H1 (cell line): ENCODE results near the gene TELO2. TPM values are rescaled to one million over a fixed set of nuclear protein-coding genes. Genes with fewer than 3 reads are reported as not detected.

Experiments
- CTCF ChIA-PET: fragments of 300-600 bp; sonication (Branson Sonifier 250); formaldehyde crosslinking; loops from one replicate; lab custom pipeline; 2021; ENCODE audit not compliant: partially characterized antibody; lab: Charles Lee
- POLR2A ChIA-PET: fragments of 300-600 bp; sonication (Branson Sonifier 250); formaldehyde crosslinking; loops from one replicate; lab custom pipeline; 2021; ENCODE audit warnings: inconsistent platforms; ENCODE audit not compliant: partially characterized antibody; lab: Charles Lee
- DNase-seq, 2 experiments: peaks; one replicate each; pipeline versions ENCODE4 v3.0.0 to v3.0.0-alpha.2; 2010 to 2022; ENCODE audit warnings: low spot score in 2 of 2, low read depth in 1 of 2, mixed read lengths in 1 of 2
- FAIRE-seq: peaks from 2 replicates; lab custom pipeline; 2011; peaks lifted over from hg19 to GRCh38; lab: Jason Lieb, UNC
- H2AFZ ChIP-seq: 2 replicates; pipeline ENCODE4 v1.8.1; 2012; ENCODE audit warnings: low read length, inconsistent platforms
- H2AK5ac ChIP-seq: 2 replicates; pipeline ENCODE4 v1.6.1; 2013; ENCODE audit warnings: low read depth, low read length
- H2BK120ac ChIP-seq: replicated peaks from 2 replicates; pipeline ENCODE3; 2013; ENCODE audit warnings: low read depth, low read length, inconsistent platforms
- H2BK12ac ChIP-seq: 2 replicates; pipeline ENCODE4 v1.6.1; 2013; ENCODE audit warnings: low read depth, low read length
- H2BK15ac ChIP-seq: 2 replicates; pipeline ENCODE4 v1.6.1; 2013; ENCODE audit warnings: low read length
- H2BK20ac ChIP-seq: 2 replicates; pipeline ENCODE4 v1.6.1; 2013; ENCODE audit warnings: low read length
- H2BK5ac ChIP-seq: 2 replicates; pipeline ENCODE4 v1.6.1; 2013; ENCODE audit warnings: low read depth, low read length
- H3K14ac ChIP-seq: 2 replicates; pipeline ENCODE4 v1.6.1; 2013; ENCODE audit warnings: inconsistent platforms; ENCODE audit not compliant: insufficient read length
- H3K18ac ChIP-seq: 2 replicates; pipeline ENCODE4 v1.6.1; 2013; ENCODE audit warnings: low read length; ENCODE audit errors: extremely low read depth
- H3K23ac ChIP-seq: 2 replicates; pipeline ENCODE4 v1.6.1; 2013; ENCODE audit warnings: inconsistent platforms; ENCODE audit not compliant: insufficient read length
- H3K23me2 ChIP-seq: 2 replicates; pipeline ENCODE4 v1.6.1; 2013; ENCODE audit warnings: low read depth, low read length
- H3K27ac ChIP-seq: 2 replicates; pipeline ENCODE4 v1.6.1; 2011; ENCODE audit warnings: low read depth, low read length, inconsistent platforms
- H3K27me3 ChIP-seq, 4 experiments: replicated peaks in 1 of 4; 1 replicate in 1 of 4; 2 replicates in 3 of 4; pipeline versions ENCODE4 v1.6.1 to v1.8.1; 2011 to 2013; ENCODE audit warnings: low read length in 3 of 4, mild to moderate bottlenecking in 3 of 4, inconsistent platforms in 2 of 4, mixed read lengths in 2 of 4, moderate library complexity in 1 of 4; ENCODE audit not compliant: control insufficient read depth in 3 of 4, insufficient read depth in 3 of 4; ENCODE audit errors: extremely low read depth in 1 of 4
- H3K36me3 ChIP-seq, 4 experiments: 2 replicates each; pipeline versions ENCODE4 v1.6.1 to v1.8.1; 2011 to 2013; ENCODE audit warnings: mild to moderate bottlenecking in 4 of 4, low read length in 3 of 4, moderate library complexity in 2 of 4, control low read depth in 1 of 4, inconsistent platforms in 1 of 4; ENCODE audit not compliant: insufficient read depth in 4 of 4, control insufficient read depth in 2 of 4
- H3K4ac ChIP-seq: replicated peaks from 2 replicates; pipeline ENCODE3; 2013; ENCODE audit warnings: low read length, low read depth, mixed read lengths, inconsistent platforms; ENCODE audit not compliant: insufficient read length
- H3K4me1 ChIP-seq, 4 experiments: replicated peaks in 1 of 4; 1 replicate in 1 of 4; 2 replicates in 3 of 4; pipeline versions ENCODE4 v1.6.1 to v1.8.1; 2011 to 2013; ENCODE audit warnings: low read length in 3 of 4, inconsistent platforms in 2 of 4, mixed read lengths in 1 of 4; ENCODE audit not compliant: insufficient read depth in 4 of 4, control insufficient read depth in 3 of 4
- H3K4me2 ChIP-seq, 2 experiments: 2 replicates each; pipeline versions ENCODE4 v1.6.1 to v1.8.1; 2011 to 2013; ENCODE audit warnings: low read depth in 2 of 2, low read length in 2 of 2, control low read depth in 1 of 2, inconsistent platforms in 1 of 2, mild to moderate bottlenecking in 1 of 2; ENCODE audit not compliant: insufficient read depth in 1 of 2
- H3K4me3 ChIP-seq, 4 experiments: fragments of 200-600, 300-600 bp in 1 of 4; sonication (generic), shearing (Covaris generic), sonication (Bioruptor Twin) in 1 of 4; 2 replicates each; pipeline versions ENCODE4 v1.5.1 to v1.8.1; 2011 to 2016; ENCODE audit warnings: low read length in 4 of 4, low read depth in 3 of 4, control low read depth in 2 of 4, inconsistent platforms in 2 of 4, mild to moderate bottlenecking in 2 of 4, mixed read lengths in 1 of 4, moderate library complexity in 1 of 4; ENCODE audit not compliant: insufficient read depth in 2 of 4; ENCODE audit errors: extremely low read depth in 1 of 4
- H3K56ac ChIP-seq: replicated peaks from 2 replicates; pipeline ENCODE3; 2013; ENCODE audit warnings: low read depth, mild to moderate bottlenecking, mixed read lengths, low read length, inconsistent platforms; ENCODE audit not compliant: insufficient read length
- H3K79me1 ChIP-seq: 2 replicates; pipeline ENCODE4 v1.6.1; 2013; ENCODE audit warnings: low read depth, low read length, control low read depth
- H3K79me2 ChIP-seq, 2 experiments: 2 replicates each; pipeline versions ENCODE4 v1.6.1 to v1.8.1; 2012 to 2013; ENCODE audit warnings: low read length in 2 of 2, mild to moderate bottlenecking in 2 of 2, inconsistent platforms in 1 of 2; ENCODE audit not compliant: insufficient read depth in 2 of 2, control insufficient read depth in 1 of 2
- H3K9ac ChIP-seq, 4 experiments: replicated peaks in 1 of 4; 1 replicate in 1 of 4; 2 replicates in 3 of 4; pipeline versions ENCODE4 v1.6.1 to v1.8.1; 2011 to 2013; ENCODE audit warnings: low read depth in 3 of 4, low read length in 3 of 4, control low read depth in 2 of 4, mild to moderate bottlenecking in 2 of 4, moderate library complexity in 2 of 4, inconsistent platforms in 1 of 4; ENCODE audit errors: extremely low read depth in 1 of 4
- H3K9me3 ChIP-seq, 2 experiments: 2 replicates each; pipeline versions ENCODE4 v1.6.1 to v1.8.1; 2012 to 2013; ENCODE audit warnings: mild to moderate bottlenecking in 2 of 2, moderate library complexity in 2 of 2, control low read depth in 1 of 2, inconsistent platforms in 1 of 2, low read depth in 1 of 2, low read length in 1 of 2, mixed read lengths in 1 of 2; ENCODE audit not compliant: insufficient read depth in 2 of 2
- H4K20me1 ChIP-seq, 2 experiments: replicated peaks in 1 of 2; 2 replicates each; pipeline versions ENCODE3 to v1.8.1; 2011 to 2013; ENCODE audit warnings: inconsistent platforms in 2 of 2, low read length in 2 of 2, mild to moderate bottlenecking in 1 of 2; ENCODE audit not compliant: insufficient read depth in 2 of 2, control insufficient read depth in 1 of 2
- H4K5ac ChIP-seq: 2 replicates; pipeline ENCODE4 v1.6.1; 2013; ENCODE audit warnings: low read length, low read depth, mixed read lengths, inconsistent platforms; ENCODE audit not compliant: insufficient read length
- H4K8ac ChIP-seq: 2 replicates; pipeline ENCODE4 v1.8.0; 2013; ENCODE audit warnings: mild to moderate bottlenecking, moderate library complexity, low read length, inconsistent platforms; ENCODE audit not compliant: insufficient read depth; ENCODE audit errors: extremely low read depth
- H4K91ac ChIP-seq: replicated peaks from 2 replicates; pipeline ENCODE3; 2013; ENCODE audit warnings: low read length, mixed read lengths, inconsistent platforms; ENCODE audit not compliant: insufficient read length
- BRCA1 ChIP-seq: IDR thresholded peaks from 2 replicates; pipeline ENCODE4 v1.6.1; 2012; ENCODE audit warnings: low read depth, low read length, improper control_type of control experiment
- EGR1 ChIP-seq: IDR thresholded peaks from 2 replicates; pipeline ENCODE4 v1.6.1; 2011; ENCODE audit warnings: low read depth, low read length, borderline replicate concordance
- MAX ChIP-seq: IDR thresholded peaks from 2 replicates; pipeline ENCODE4 v1.6.1; 2012; ENCODE audit warnings: inconsistent platforms
- POLR2AphosphoS5 ChIP-seq: IDR thresholded peaks from 2 replicates; pipeline ENCODE4 v1.6.1; 2011; ENCODE audit warnings: low read depth, low read length
- POU5F1 ChIP-seq: IDR thresholded peaks from 2 replicates; pipeline ENCODE4 v1.6.1; 2011; ENCODE audit warnings: low read depth, mild to moderate bottlenecking, low read length, moderate library complexity
- USF2 ChIP-seq: IDR thresholded peaks from 2 replicates; pipeline ENCODE4 v1.6.1; 2011; ENCODE audit warnings: low read length, improper control_type of control experiment
- WGBS, 2 experiments: shearing (Covaris generic) in 1 of 2; methylation state at CpG; one replicate each; pipeline versions ENCODE4 v1.1.6 to v1.1.7; 2013 to 2015; ENCODE audit warnings: low lambda C conversion rate in 2 of 2, mixed read lengths in 2 of 2, inconsistent platforms in 1 of 2, low coverage in 1 of 2, missing lambda C conversion rate in 1 of 2; ENCODE audit not compliant: insufficient replicate concordance in 2 of 2, insufficient coverage in 1 of 2, insufficient read length in 1 of 2; ENCODE audit errors: extremely low coverage in 1 of 2, missing lambda C conversion rate in 1 of 2; 5-methylcytosine and 5-hydroxymethylcytosine counted together
- polyA plus RNA-seq, 7 experiments: library from polyadenylated mRNA; depleted of rRNA in 3 of 7; stranded (reverse) in 5 of 7; unstranded in 2 of 7; fragments of >200 nt in 5 of 7; fragments of 200-250 nt in 2 of 7; gene quantifications; 1 replicate in 5 of 7; 2 replicates in 1 of 7; 4 replicates in 1 of 7; pipeline versions ENCODE4 v1.2.1 to v1.2.3, GENCODE V29; 2011 to 2013; ENCODE audit warnings: missing spikeins in 2 of 7, mixed read lengths in 2 of 7
- total RNA-seq: library from RNA; stranded (reverse); fragmentation: NEBNext Ultra II Directional; extraction: Animal tissue kit (Norgen Biotek cat#: 25700); gene quantifications from 2 replicates; pipeline ENCODE4 v1.2.1, GENCODE V29; 2021
- TF ChIP-seq, protein P1 (sequence below): IDR thresholded peaks from 2 replicates; pipeline ENCODE4 v1.6.1; 2012; ENCODE audit warnings: low read length, inconsistent platforms

Gene TELO2
- total and polyA plus RNA-seq, 2 of the 8 experiments (the other 6 are each of a cell fraction or from before 2014, with no cell fraction given), result 39.3 to 64.8 TPM

DNA sequence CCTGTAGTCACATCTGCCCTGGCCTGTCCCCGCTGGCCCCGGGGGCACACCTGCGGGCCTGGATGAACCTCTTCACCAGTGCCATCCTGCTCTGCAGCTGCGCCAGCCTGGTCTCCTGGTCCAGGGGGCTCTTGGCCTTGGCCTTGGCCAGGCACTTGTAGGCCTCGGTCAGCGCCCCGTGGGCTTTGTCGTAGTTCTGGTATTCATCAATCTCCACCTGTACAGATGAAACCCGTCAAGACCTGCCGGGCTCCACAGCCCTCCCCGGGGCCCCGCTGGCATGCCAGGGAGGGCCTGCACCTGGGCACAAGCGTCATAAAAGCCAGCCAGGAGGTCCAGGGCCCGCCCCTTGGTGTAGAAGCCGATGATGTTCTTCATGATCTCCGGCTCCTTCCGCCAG, 26.7 kb downstream of the TELO2 start:
- H4K5ac ChIP-seq, result no peak overlapping the region
- no peaks in the 10 kb centered on the region for H3K4me1 ChIP-seq
- H3K79me2 ChIP-seq, result no peaks in the 10 kb centered on the region
- H3K79me1 ChIP-seq, result no peaks in the 10 kb centered on the region; the same call in 1 of the 2 replicates
- no peak overlapping the region for H3K27ac ChIP-seq
- no peak overlapping the region for H2BK15ac ChIP-seq
- H2BK5ac ChIP-seq, result no peak overlapping the region
- H2BK12ac ChIP-seq, result no peak overlapping the region
- no peaks in the 10 kb centered on the region for H3K9me3 ChIP-seq
- H3K18ac ChIP-seq, result no peak overlapping the region
- WGBS, 2 experiments, result 95% methylated on average over 17 of the region's 17 CpGs; no CpG with 5 or more reads in 1 of the 2 experiments
- ChIA-PET CTCF (no interaction called here), POLR2A (interaction anchor here (0.9 to 2.2 kb wide), 3 partner anchors 9 to 14 kb away, joined by 3 to 7 read pairs (median 3); no protein-coding TSS in a partner anchor)
- no peak overlapping the region for H3K23ac ChIP-seq
- TF ChIP-seq, protein P1, sequence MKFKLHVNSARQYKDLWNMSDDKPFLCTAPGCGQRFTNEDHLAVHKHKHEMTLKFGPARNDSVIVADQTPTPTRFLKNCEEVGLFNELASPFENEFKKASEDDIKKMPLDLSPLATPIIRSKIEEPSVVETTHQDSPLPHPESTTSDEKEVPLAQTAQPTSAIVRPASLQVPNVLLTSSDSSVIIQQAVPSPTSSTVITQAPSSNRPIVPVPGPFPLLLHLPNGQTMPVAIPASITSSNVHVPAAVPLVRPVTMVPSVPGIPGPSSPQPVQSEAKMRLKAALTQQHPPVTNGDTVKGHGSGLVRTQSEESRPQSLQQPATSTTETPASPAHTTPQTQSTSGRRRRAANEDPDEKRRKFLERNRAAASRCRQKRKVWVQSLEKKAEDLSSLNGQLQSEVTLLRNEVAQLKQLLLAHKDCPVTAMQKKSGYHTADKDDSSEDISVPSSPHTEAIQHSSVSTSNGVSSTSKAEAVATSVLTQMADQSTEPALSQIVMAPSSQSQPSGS, result no peak
- no peak for TF ChIP-seq MAX
- TF ChIP-seq POU5F1, result no peak
- TF ChIP-seq POLR2AphosphoS5, result no peak
- TF ChIP-seq BRCA1, result no peak
- no peak for TF ChIP-seq USF2
- no peak for TF ChIP-seq EGR1
- no peak for DNase-seq
- H3K36me3 ChIP-seq, result peaks cover 0 to 3% (median 0%) of the 10 kb centered on the region in 4 experiments; a peak in 2 of 8 replicates
- no peak overlapping the region for H4K91ac ChIP-seq
- FAIRE-seq, result no peak
- H3K27me3 ChIP-seq, result no peaks in the 10 kb centered on the region
- H4K20me1 ChIP-seq, result no peaks in the 10 kb centered on the region
- H2AK5ac ChIP-seq, result no peak overlapping the region
- H2BK120ac ChIP-seq, result no peak overlapping the region
- no peaks in the 10 kb centered on the region for H3K23me2 ChIP-seq
- no peak overlapping the region for H3K4me2 ChIP-seq
- no peak overlapping the region for H3K14ac ChIP-seq
- H3K9ac ChIP-seq, result no peak overlapping the region
- no peak overlapping the region for H3K56ac ChIP-seq
- no peak overlapping the region for H4K8ac ChIP-seq
- H2BK20ac ChIP-seq, result no peak overlapping the region
- no peak overlapping the region for H2AFZ ChIP-seq
- no peak overlapping the region for H3K4ac ChIP-seq
- no peak overlapping the region for H3K4me3 ChIP-seq
